ENCODE results near the gene PNPLA6. TPM values are rescaled to one million over a fixed set of nuclear protein-coding genes. Genes with fewer than 3 reads are reported as not detected.

The PNPLA6 gene
- total RNA-seq, 1 experiment from 2014 or later: 217 TPM

DNA sequence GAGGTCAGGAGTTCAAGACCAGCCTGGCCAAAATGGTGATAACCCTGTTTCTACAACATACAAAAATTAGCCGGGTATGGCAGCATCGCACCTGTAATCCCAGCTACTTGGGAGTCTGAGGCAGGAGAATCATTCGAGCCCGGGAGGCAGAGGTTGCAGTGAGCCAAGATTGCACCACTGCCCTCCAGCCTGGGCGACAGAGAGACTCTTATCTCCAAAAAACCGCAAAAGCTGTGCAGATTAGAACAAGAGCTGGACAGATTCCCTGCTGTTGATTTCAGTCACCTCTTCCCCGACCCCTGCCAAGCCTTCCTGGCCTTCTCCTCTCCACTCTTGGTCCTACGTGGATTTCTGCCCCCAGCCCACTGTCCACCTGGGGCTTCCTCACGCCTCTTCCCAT, 68.4 kb downstream of the PNPLA6 start:
- BruUV-seq (replicated peaks): no TSS peak
- Histone ChIP-seq H3K27ac (ENCODE audit: low read length) (no peak overlapping the region), H3K4me1 (ENCODE audit: insufficient read depth, low read length) (no peaks in the 10 kb centered on the region), H3F3A (ENCODE audit: low read length, unreplicated experiment) (no peaks in the 10 kb centered on the region), H3K27me3 (ENCODE audit: low read length) (no peaks in the 10 kb centered on the region), H3K4me3 (ENCODE audit: low read length) (no peak overlapping the region), H4K20me1 (ENCODE audit: low read length) (peaks cover 7% of the 10 kb centered on the region; the same call in 1 of the 2 replicates), H3K9me2 (replicated peaks; ENCODE audit: low read length) (no peaks in the 10 kb centered on the region), H3K9me3 (ENCODE audit: low read length) (no peaks in the 10 kb centered on the region), H3K79me2 (ENCODE audit: low read length) (peaks cover 5% of the 10 kb centered on the region), H2AFZ (ENCODE audit: low read length) (no peak overlapping the region), H3K4me2 (ENCODE audit: low read length) (no peak overlapping the region), H3K36me3 (ENCODE audit: low read depth, low read length) (peaks cover 4% of the 10 kb centered on the region; the same call in 1 of the 2 replicates), H3K9ac (ENCODE audit: low read length) (no peak overlapping the region)
- ChIA-PET POLR2A (ENCODE audit: unreplicated experiment) (no interaction called here), CTCF (no interaction called here)
- intact Hi-C loops (cut with micrococcal nuclease): no loop called here
- ATAC-seq: no peak
- TF ChIP-seq, protein P1, sequence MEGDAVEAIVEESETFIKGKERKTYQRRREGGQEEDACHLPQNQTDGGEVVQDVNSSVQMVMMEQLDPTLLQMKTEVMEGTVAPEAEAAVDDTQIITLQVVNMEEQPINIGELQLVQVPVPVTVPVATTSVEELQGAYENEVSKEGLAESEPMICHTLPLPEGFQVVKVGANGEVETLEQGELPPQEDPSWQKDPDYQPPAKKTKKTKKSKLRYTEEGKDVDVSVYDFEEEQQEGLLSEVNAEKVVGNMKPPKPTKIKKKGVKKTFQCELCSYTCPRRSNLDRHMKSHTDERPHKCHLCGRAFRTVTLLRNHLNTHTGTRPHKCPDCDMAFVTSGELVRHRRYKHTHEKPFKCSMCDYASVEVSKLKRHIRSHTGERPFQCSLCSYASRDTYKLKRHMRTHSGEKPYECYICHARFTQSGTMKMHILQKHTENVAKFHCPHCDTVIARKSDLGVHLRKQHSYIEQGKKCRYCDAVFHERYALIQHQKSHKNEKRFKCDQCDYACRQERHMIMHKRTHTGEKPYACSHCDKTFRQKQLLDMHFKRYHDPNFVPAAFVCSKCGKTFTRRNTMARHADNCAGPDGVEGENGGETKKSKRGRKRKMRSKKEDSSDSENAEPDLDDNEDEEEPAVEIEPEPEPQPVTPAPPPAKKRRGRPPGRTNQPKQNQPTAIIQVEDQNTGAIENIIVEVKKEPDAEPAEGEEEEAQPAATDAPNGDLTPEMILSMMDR (conservative IDR thresholded peaks at IDR 0.05; ENCODE audit: low read depth, low read length): no peak
- TF ChIP-seq EZH2phosphoT487 (IDR thresholded peaks at IDR 0.05; ENCODE audit: borderline replicate concordance, low read length) (no peak), EZH2 (IDR thresholded peaks at IDR 0.05; ENCODE audit: low read length, unreplicated experiment) (no peak)
- no peak for DNase-seq

DNA sequence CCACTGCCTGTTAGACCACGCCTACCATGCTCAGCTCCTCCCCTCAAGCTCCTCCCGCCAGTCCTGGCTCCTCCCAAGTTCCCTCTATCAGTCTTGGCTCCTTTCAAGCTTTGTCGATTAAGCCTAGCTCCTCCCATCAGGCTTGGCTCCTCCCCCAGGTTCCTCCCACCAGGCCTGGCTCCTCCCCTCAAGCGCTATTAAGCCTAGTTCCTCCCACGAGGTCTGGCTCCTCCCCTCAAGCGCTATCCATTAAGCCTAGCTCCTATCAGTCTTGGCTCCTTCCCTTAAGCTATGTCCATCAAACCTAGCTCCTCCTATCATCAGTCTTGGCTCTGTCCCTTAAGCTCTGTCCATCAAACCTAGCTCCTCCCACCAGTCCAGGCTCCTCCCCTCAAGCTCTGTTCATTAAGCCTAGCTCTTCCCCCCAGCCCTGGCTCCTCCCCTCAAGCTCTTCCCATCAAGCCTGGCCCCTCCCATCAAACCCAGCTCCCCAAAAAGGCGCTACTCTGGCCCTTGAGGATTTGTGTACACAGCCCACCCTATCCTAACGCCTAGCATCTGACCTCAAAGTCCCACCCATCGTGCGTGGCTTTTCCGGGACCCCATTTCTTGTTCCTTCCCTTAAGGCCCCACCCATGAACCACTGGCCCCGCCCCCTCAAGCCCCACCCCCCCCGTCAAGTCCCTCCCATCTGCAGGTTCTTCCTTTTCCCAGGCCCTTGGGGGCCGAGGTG, 70.1 kb downstream of the PNPLA6 start:
- Histone ChIP-seq H3K9me2 (replicated peaks; ENCODE audit: low read length) (no peaks in the 10 kb centered on the region), H3F3A (ENCODE audit: low read length, unreplicated experiment) (no peaks in the 10 kb centered on the region), H3K9ac (ENCODE audit: low read length) (no peak overlapping the region), H3K79me2 (ENCODE audit: low read length) (peaks cover 5% of the 10 kb centered on the region), H3K27me3 (ENCODE audit: low read length) (no peaks in the 10 kb centered on the region), H3K36me3 (ENCODE audit: low read depth, low read length) (peaks cover 4% of the 10 kb centered on the region; the same call in 1 of the 2 replicates), H3K9me3 (ENCODE audit: low read length) (no peaks in the 10 kb centered on the region), H3K4me2 (ENCODE audit: low read length) (no peak overlapping the region), H2AFZ (ENCODE audit: low read length) (no peak overlapping the region), H3K4me3 (ENCODE audit: low read length) (no peak overlapping the region), H3K4me1 (ENCODE audit: insufficient read depth, low read length) (no peaks in the 10 kb centered on the region), H3K27ac (ENCODE audit: low read length) (no peak overlapping the region), H4K20me1 (ENCODE audit: low read length) (peaks cover 7% of the 10 kb centered on the region; the same call in 1 of the 2 replicates)
- intact Hi-C loops (cut with micrococcal nuclease): no loop called here
- ChIA-PET CTCF (interaction anchor here (0.9 to 1.0 kb wide), 3 partner anchors 37 to 99 kb away, joined by 4 to 6 read pairs (median 5); partner anchors contain the start of gene TRAPPC5), POLR2A (ENCODE audit: unreplicated experiment) (no interaction called here)
- ATAC-seq: peak; percentile 83
- DNase-seq: peak; percentile 71
- no TSS peak for BruUV-seq (replicated peaks)
- no peak for TF ChIP-seq EZH2phosphoT487 (IDR thresholded peaks at IDR 0.05; ENCODE audit: borderline replicate concordance, low read length)
- TF ChIP-seq EZH2 (IDR thresholded peaks at IDR 0.05; ENCODE audit: low read length, unreplicated experiment): no peak
- TF ChIP-seq, protein P1 (conservative IDR thresholded peaks at IDR 0.05; ENCODE audit: low read depth, low read length): no peak

DNA sequence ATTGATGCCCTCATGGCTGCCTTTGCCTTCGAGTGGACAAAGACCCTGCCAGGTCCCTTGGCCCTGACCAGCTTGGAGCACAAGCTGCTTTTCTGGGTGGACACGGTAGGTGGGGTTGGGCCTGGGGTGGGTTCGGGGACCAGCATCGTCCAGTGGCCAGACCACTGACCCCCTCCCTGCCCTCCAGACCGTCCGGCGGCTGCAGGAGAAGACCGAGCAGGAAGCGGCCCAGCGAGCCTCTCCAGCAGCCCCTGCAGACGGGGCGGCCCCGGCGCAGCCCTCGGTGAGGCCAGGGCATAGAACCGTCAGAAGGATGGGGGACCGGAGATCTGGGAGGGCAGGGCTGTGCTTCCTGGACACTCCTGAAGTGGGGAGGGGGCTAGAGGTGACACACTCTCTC, 70.8 kb downstream of the PNPLA6 start:
- intact Hi-C loops (cut with micrococcal nuclease): no loop called here
- no peaks in the 10 kb centered on the region for H3K9me2 ChIP-seq (replicated peaks; ENCODE audit: low read length)
- H3K36me3 ChIP-seq (ENCODE audit: low read depth, low read length): peaks cover 4% of the 10 kb centered on the region; the same call in 1 of the 2 replicates
- peaks cover 5% of the 10 kb centered on the region for H3K79me2 ChIP-seq (ENCODE audit: low read length)
- no peak overlapping the region for H3K27ac ChIP-seq (ENCODE audit: low read length)
- no peak overlapping the region for H3K4me2 ChIP-seq (ENCODE audit: low read length)
- no peaks in the 10 kb centered on the region for H3K27me3 ChIP-seq (ENCODE audit: low read length)
- no peak overlapping the region for H3K4me3 ChIP-seq (ENCODE audit: low read length)
- DNase-seq: no peak
- ChIA-PET POLR2A (ENCODE audit: unreplicated experiment) (no interaction called here), CTCF (no interaction called here)
- no peak overlapping the region for H2AFZ ChIP-seq (ENCODE audit: low read length)
- no peaks in the 10 kb centered on the region for H3K9me3 ChIP-seq (ENCODE audit: low read length)
- H3K4me1 ChIP-seq (ENCODE audit: insufficient read depth, low read length): no peaks in the 10 kb centered on the region
- H4K20me1 ChIP-seq (ENCODE audit: low read length): peaks cover 7% of the 10 kb centered on the region; the same call in 1 of the 2 replicates
- BruUV-seq (replicated peaks): no TSS peak
- no peaks in the 10 kb centered on the region for H3F3A ChIP-seq (ENCODE audit: low read length, unreplicated experiment)
- no peak for TF ChIP-seq EZH2 (IDR thresholded peaks at IDR 0.05; ENCODE audit: low read length, unreplicated experiment)
- no peak for TF ChIP-seq EZH2phosphoT487 (IDR thresholded peaks at IDR 0.05; ENCODE audit: borderline replicate concordance, low read length)
- TF ChIP-seq, protein P1 (conservative IDR thresholded peaks at IDR 0.05; ENCODE audit: low read depth, low read length): no peak
- no peak for ATAC-seq
- no peak overlapping the region for H3K9ac ChIP-seq (ENCODE audit: low read length)
